Fibroblast of the aortic adventitia (primary cell): ENCODE measurements around the gene ADAMTS5. TPM values are rescaled to one million over a fixed set of nuclear protein-coding genes. Genes with fewer than 3 reads are reported as not detected.
A peak's percentile ranks its signal among the peaks of the same experiment; 100 is the strongest.

Experiments
- DNase-seq: peaks from one replicate; pipeline ENCODE4 v3.0.0-alpha.2; 2010; ENCODE audit warnings: low read depth
- H3K4me3 ChIP-seq: 2 replicates; pipeline ENCODE4 v1.5.1; 2011; ENCODE audit warnings: low read depth, mild to moderate bottlenecking, control low read depth, low read length, moderate library complexity
- CTCF ChIP-seq: IDR thresholded peaks from 2 replicates; pipeline ENCODE4 v1.5.1; 2011; ENCODE audit warnings: mild to moderate bottlenecking, low read length, control low read depth, inconsistent platforms; ENCODE audit not compliant: insufficient read depth
- total RNA-seq: library from RNA; depleted of rRNA; stranded (reverse); fragments of >200 nt; gene quantifications from 2 replicates; pipeline ENCODE4 v1.2.3, GENCODE V29; 2012; ENCODE audit warnings: low replicate concordance

ADAMTS5 gene
- total RNA-seq, 1 donor, result 4.6 TPM

- TF ChIP-seq CTCF, result no peak
- no peak for DNase-seq
- H3K4me3 ChIP-seq, result no peak overlapping the region
Observed at GRCh38 chr21:26972192-26972591, 5.3 kb upstream of the ADAMTS5 start.

- no peak for DNase-seq
- no peak overlapping the region for H3K4me3 ChIP-seq
- TF ChIP-seq CTCF, result no peak
Observed at GRCh38 chr21:26969971-26970725, 3.3 kb upstream of the ADAMTS5 start.

GRCh38 chr21:26966649-26967061 is 233 bp downstream of the ADAMTS5 start:
- TF ChIP-seq CTCF, result no peak
- DNase-seq, result no peak
- H3K4me3 ChIP-seq, result peak overlapping the region; percentile 76

- peak; percentile 28 for DNase-seq
- peak; percentile 10 for TF ChIP-seq CTCF
- H3K4me3 ChIP-seq, result peak overlapping the region; percentile 76
Observed at GRCh38 chr21:26965907-26966581, 844 bp downstream of the ADAMTS5 start.

GRCh38 chr21:26965040-26965906 is 1.6 kb downstream of the ADAMTS5 start:
- peak; percentile 49 for TF ChIP-seq CTCF
- H3K4me3 ChIP-seq, result peak overlapping the region; percentile 76
- DNase-seq, result peak; percentile 46

GRCh38 chr21:26964170-26964778 is 2.6 kb downstream of the ADAMTS5 start:
- H3K4me3 ChIP-seq, result peak overlapping the region; percentile 76
- peak; percentile 91 for DNase-seq
- no peak for TF ChIP-seq CTCF
